Measurements from ENCODE around the gene LRMDA.
"Not testable (repeated sequence)": the region's sequence is repeated elsewhere in the genome, so short reads cannot be mapped to it uniquely, and the experiment has no call there.

Gene LRMDA

GRCh38 chr10:75746356-75746755, 314.9 kb downstream of the LRMDA start:
- no peak for TF ChIP-seq CTCF (conservative IDR thresholded peaks at IDR 0.05; ENCODE audit: low read depth, low read length)
- DNase-seq (ENCODE audit: low read depth): no peak
- no peak overlapping the region for H3K4me3 ChIP-seq (ENCODE audit: low read depth, low read length)

GRCh38 chr10:75750093-75750875, 318.9 kb downstream of the LRMDA start:
- DNase-seq (ENCODE audit: low read depth); H3K4me3 ChIP-seq (ENCODE audit: low read depth, low read length): not testable (repeated sequence)

- TF ChIP-seq CTCF (conservative IDR thresholded peaks at IDR 0.05; ENCODE audit: low read depth, low read length): no peak
- no peak for DNase-seq (ENCODE audit: low read depth)
- H3K4me3 ChIP-seq (ENCODE audit: low read depth, low read length): no peak overlapping the region
Observed at GRCh38 chr10:75751232-75751631, 319.8 kb downstream of the LRMDA start.

- no peak for DNase-seq (ENCODE audit: low read depth)
- TF ChIP-seq CTCF (conservative IDR thresholded peaks at IDR 0.05; ENCODE audit: low read depth, low read length): no peak
- no peak overlapping the region for H3K4me3 ChIP-seq (ENCODE audit: low read depth, low read length)
Observed at GRCh38 chr10:75753621-75754020, 322.2 kb downstream of the LRMDA start.

- DNase-seq (ENCODE audit: low read depth): no peak
- no peak for TF ChIP-seq CTCF (conservative IDR thresholded peaks at IDR 0.05; ENCODE audit: low read depth, low read length)
- H3K4me3 ChIP-seq (ENCODE audit: low read depth, low read length): no peak overlapping the region
Observed at GRCh38 chr10:75754096-75754831, 322.8 kb downstream of the LRMDA start.

- H3K4me3 ChIP-seq (ENCODE audit: low read depth, low read length): no peak overlapping the region
- DNase-seq (ENCODE audit: low read depth): no peak
- TF ChIP-seq CTCF (conservative IDR thresholded peaks at IDR 0.05; ENCODE audit: low read depth, low read length): no peak
Observed at GRCh38 chr10:75755528-75755927, 324.1 kb downstream of the LRMDA start.

- DNase-seq (ENCODE audit: low read depth): no peak
- no peak overlapping the region for H3K4me3 ChIP-seq (ENCODE audit: low read depth, low read length)
- TF ChIP-seq CTCF (conservative IDR thresholded peaks at IDR 0.05; ENCODE audit: low read depth, low read length): no peak
Observed at GRCh38 chr10:75761289-75761688, 329.9 kb downstream of the LRMDA start.
